ENCODE measurements around the gene AGRP. TPM values are rescaled to one million over a fixed set of nuclear protein-coding genes. Genes with fewer than 3 reads are reported as not detected.
"Not testable (repeated sequence)": the region's sequence is repeated elsewhere in the genome, so short reads cannot be mapped to it uniquely, and the experiment has no call there.

AGRP gene
- total RNA-seq, 1 donor from 2014 or later, result not detected

GRCh38 chr16:67521095-67521804, 37.9 kb upstream of the AGRP start:
- Histone ChIP-seq H3K9ac (ENCODE audit: low read depth in 1 of 3, low read length in 3 of 3) (peak overlapping the region; percentile 30 to 80 (median 76)), H3K27ac (ENCODE audit: low read depth, low read length) (peak overlapping the region; percentile 88), H3K27me3 (ENCODE audit: control insufficient read depth in 3 of 3, insufficient read depth in 3 of 3, low read length in 3 of 3) (no peaks in the 10 kb centered on the region), H3K36me3 (ENCODE audit: control insufficient read depth in 3 of 3, insufficient read depth in 3 of 3, low read length in 3 of 3) (no peaks in the 10 kb centered on the region), H3K4me1 (ENCODE audit: control insufficient read depth in 3 of 3, insufficient read depth in 3 of 3, low read length in 3 of 3) (peaks cover 7 to 11% (median 11%) of the 10 kb centered on the region in 3 donors), H3K9me3 (ENCODE audit: control insufficient read depth in 3 of 3, low read length in 3 of 3) (no peaks in the 10 kb centered on the region), H3K4me3 (ENCODE audit: low read length in 3 of 3) (peak overlapping the region; percentile 75 to 79 (median 76))

GRCh38 chr16:67519242-67519641, 35.9 kb upstream of the AGRP start:
- no peak overlapping the region for H3K9ac ChIP-seq (ENCODE audit: low read depth in 1 of 3, low read length in 3 of 3)

GRCh38 chr16:67518676-67519075, 35.3 kb upstream of the AGRP start:
- Histone ChIP-seq H3K36me3 (ENCODE audit: control insufficient read depth in 3 of 3, insufficient read depth in 3 of 3, low read length in 3 of 3) (no peaks in the 10 kb centered on the region), H3K27ac (ENCODE audit: low read depth, low read length) (no peak overlapping the region), H3K27me3 (ENCODE audit: control insufficient read depth in 3 of 3, insufficient read depth in 3 of 3, low read length in 3 of 3) (no peaks in the 10 kb centered on the region), H3K9me3 (ENCODE audit: control insufficient read depth in 3 of 3, low read length in 3 of 3) (no peaks in the 10 kb centered on the region), H3K4me3 (ENCODE audit: low read length in 3 of 3) (no peak overlapping the region), H3K9ac (ENCODE audit: low read depth in 1 of 3, low read length in 3 of 3) (no peak overlapping the region), H3K4me1 (ENCODE audit: control insufficient read depth in 3 of 3, insufficient read depth in 3 of 3, low read length in 3 of 3) (peaks cover 7 to 11% (median 11%) of the 10 kb centered on the region in 3 donors)

More at GRCh38 chr16:67519242-67519641, 35.9 kb upstream of the AGRP start:
- no peaks in the 10 kb centered on the region for H3K36me3 ChIP-seq (ENCODE audit: control insufficient read depth in 3 of 3, insufficient read depth in 3 of 3, low read length in 3 of 3)
- H3K27me3 ChIP-seq (ENCODE audit: control insufficient read depth in 3 of 3, insufficient read depth in 3 of 3, low read length in 3 of 3), result no peaks in the 10 kb centered on the region
- no peak overlapping the region for H3K27ac ChIP-seq (ENCODE audit: low read depth, low read length)
- no peaks in the 10 kb centered on the region for H3K9me3 ChIP-seq (ENCODE audit: control insufficient read depth in 3 of 3, low read length in 3 of 3)
- H3K4me3 ChIP-seq (ENCODE audit: low read length in 3 of 3), result no peak overlapping the region
- peaks cover 7 to 11% (median 11%) of the 10 kb centered on the region in 3 donors for H3K4me1 ChIP-seq (ENCODE audit: control insufficient read depth in 3 of 3, insufficient read depth in 3 of 3, low read length in 3 of 3)

- Histone ChIP-seq H3K9ac (ENCODE audit: low read depth in 1 of 3, low read length in 3 of 3) (no peak overlapping the region), H3K9me3 (ENCODE audit: control insufficient read depth in 3 of 3, low read length in 3 of 3) (no peaks in the 10 kb centered on the region), H3K27me3 (ENCODE audit: control insufficient read depth in 3 of 3, insufficient read depth in 3 of 3, low read length in 3 of 3) (no peaks in the 10 kb centered on the region), H3K4me1 (ENCODE audit: control insufficient read depth in 3 of 3, insufficient read depth in 3 of 3, low read length in 3 of 3) (peaks cover 7 to 11% (median 11%) of the 10 kb centered on the region in 3 donors), H3K36me3 (ENCODE audit: control insufficient read depth in 3 of 3, insufficient read depth in 3 of 3, low read length in 3 of 3) (no peaks in the 10 kb centered on the region), H3K4me3 (ENCODE audit: low read length in 3 of 3) (no peak overlapping the region), H3K27ac (ENCODE audit: low read depth, low read length) (no peak overlapping the region)
Measured at GRCh38 chr16:67517661-67518423, 34.5 kb upstream of the AGRP start.

- H3K27me3 ChIP-seq (ENCODE audit: control insufficient read depth in 3 of 3, insufficient read depth in 3 of 3, low read length in 3 of 3), result no peaks in the 10 kb centered on the region
- no peaks in the 10 kb centered on the region for H3K9me3 ChIP-seq (ENCODE audit: control insufficient read depth in 3 of 3, low read length in 3 of 3)
- H3K4me1 ChIP-seq (ENCODE audit: control insufficient read depth in 3 of 3, insufficient read depth in 3 of 3, low read length in 3 of 3), result peaks cover 7 to 11% (median 11%) of the 10 kb centered on the region in 3 donors
- no peak overlapping the region for H3K4me3 ChIP-seq (ENCODE audit: low read length in 3 of 3)
- H3K27ac ChIP-seq (ENCODE audit: low read depth, low read length), result no peak overlapping the region
- no peaks in the 10 kb centered on the region for H3K36me3 ChIP-seq (ENCODE audit: control insufficient read depth in 3 of 3, insufficient read depth in 3 of 3, low read length in 3 of 3)
- no peak overlapping the region for H3K9ac ChIP-seq (ENCODE audit: low read depth in 1 of 3, low read length in 3 of 3)
Measured at GRCh38 chr16:67517155-67517445, 33.8 kb upstream of the AGRP start.

GRCh38 chr16:67516296-67517154, 33.2 kb upstream of the AGRP start:
- no peak overlapping the region for H3K27ac ChIP-seq (ENCODE audit: low read depth, low read length)
- H3K27me3 ChIP-seq (ENCODE audit: control insufficient read depth in 3 of 3, insufficient read depth in 3 of 3, low read length in 3 of 3), result no peaks in the 10 kb centered on the region
- no peak overlapping the region for H3K9ac ChIP-seq (ENCODE audit: low read depth in 1 of 3, low read length in 3 of 3)
- H3K36me3 ChIP-seq (ENCODE audit: control insufficient read depth in 3 of 3, insufficient read depth in 3 of 3, low read length in 3 of 3), result no peaks in the 10 kb centered on the region
- no peaks in the 10 kb centered on the region for H3K9me3 ChIP-seq (ENCODE audit: control insufficient read depth in 3 of 3, low read length in 3 of 3)
- no peak overlapping the region for H3K4me3 ChIP-seq (ENCODE audit: low read length in 3 of 3)
- H3K4me1 ChIP-seq (ENCODE audit: control insufficient read depth in 3 of 3, insufficient read depth in 3 of 3, low read length in 3 of 3), result peaks cover 3 to 8% (median 7%) of the 10 kb centered on the region in 3 donors

- no peak overlapping the region for H3K27ac ChIP-seq (ENCODE audit: low read depth, low read length)
- no peak overlapping the region for H3K4me3 ChIP-seq (ENCODE audit: low read length in 3 of 3)
- H3K36me3 ChIP-seq (ENCODE audit: control insufficient read depth in 3 of 3, insufficient read depth in 3 of 3, low read length in 3 of 3), result no peaks in the 10 kb centered on the region
- H3K27me3 ChIP-seq (ENCODE audit: control insufficient read depth in 3 of 3, insufficient read depth in 3 of 3, low read length in 3 of 3), result no peaks in the 10 kb centered on the region
- no peak overlapping the region for H3K9ac ChIP-seq (ENCODE audit: low read depth in 1 of 3, low read length in 3 of 3)
- no peaks in the 10 kb centered on the region for H3K4me1 ChIP-seq (ENCODE audit: control insufficient read depth in 3 of 3, insufficient read depth in 3 of 3, low read length in 3 of 3)
- no peaks in the 10 kb centered on the region for H3K9me3 ChIP-seq (ENCODE audit: control insufficient read depth in 3 of 3, low read length in 3 of 3)
Measured at GRCh38 chr16:67514382-67514828, 31.1 kb upstream of the AGRP start.

GRCh38 chr16:67513892-67514291, 30.5 kb upstream of the AGRP start:
- not testable (repeated sequence) for H3K27ac ChIP-seq (ENCODE audit: low read depth, low read length); H3K4me1 ChIP-seq (ENCODE audit: control insufficient read depth in 3 of 3, insufficient read depth in 3 of 3, low read length in 3 of 3); H3K9ac ChIP-seq (ENCODE audit: low read depth in 1 of 3, low read length in 3 of 3); H3K9me3 ChIP-seq (ENCODE audit: control insufficient read depth in 3 of 3, low read length in 3 of 3); H3K4me3 ChIP-seq (ENCODE audit: low read length in 3 of 3); H3K36me3 ChIP-seq (ENCODE audit: control insufficient read depth in 3 of 3, insufficient read depth in 3 of 3, low read length in 3 of 3); H3K27me3 ChIP-seq (ENCODE audit: control insufficient read depth in 3 of 3, insufficient read depth in 3 of 3, low read length in 3 of 3)

- H3K27me3 ChIP-seq (ENCODE audit: control insufficient read depth in 3 of 3, insufficient read depth in 3 of 3, low read length in 3 of 3), result no peaks in the 10 kb centered on the region
- no peak overlapping the region for H3K27ac ChIP-seq (ENCODE audit: low read depth, low read length)
- no peak overlapping the region for H3K4me3 ChIP-seq (ENCODE audit: low read length in 3 of 3)
- no peaks in the 10 kb centered on the region for H3K4me1 ChIP-seq (ENCODE audit: control insufficient read depth in 3 of 3, insufficient read depth in 3 of 3, low read length in 3 of 3)
- H3K9me3 ChIP-seq (ENCODE audit: control insufficient read depth in 3 of 3, low read length in 3 of 3), result no peaks in the 10 kb centered on the region
- no peak overlapping the region for H3K9ac ChIP-seq (ENCODE audit: low read depth in 1 of 3, low read length in 3 of 3)
- H3K36me3 ChIP-seq (ENCODE audit: control insufficient read depth in 3 of 3, insufficient read depth in 3 of 3, low read length in 3 of 3), result no peaks in the 10 kb centered on the region
Measured at GRCh38 chr16:67509016-67509415, 25.7 kb upstream of the AGRP start.
